HG02938 (cell line): ENCODE measurements around the gene H1-8.

ENCODE experiments used
- ATAC-seq: cut with Tn5 transposase; IDR thresholded peaks from one replicate; pipeline ENCODE4 v1.9.1; 2021; ENCODE audit warnings: mild to moderate bottlenecking, moderate library complexity; ENCODE audit not compliant: unreplicated experiment

The H1-8 gene

GRCh38 chr3:129555616-129556357 is 12.8 kb downstream of the H1-8 start:
- no peak for ATAC-seq

- ATAC-seq = no peak
These were observed 13.4 kb downstream of the H1-8 start for GRCh38 chr3:129556358-129556695.

- no peak for ATAC-seq
These were observed 14.0 kb downstream of the H1-8 start for GRCh38 chr3:129556890-129557547.

- no peak for ATAC-seq
These were observed 14.5 kb downstream of the H1-8 start for GRCh38 chr3:129557548-129557894.

- no peak for ATAC-seq
These were observed 15.3 kb downstream of the H1-8 start for GRCh38 chr3:129558081-129558771.

- no peak for ATAC-seq
These were observed 16.0 kb downstream of the H1-8 start for GRCh38 chr3:129558772-129559564.

GRCh38 chr3:129559565-129560079 is 16.6 kb downstream of the H1-8 start:
- ATAC-seq = no peak

- ATAC-seq = no peak
These were observed 17.4 kb downstream of the H1-8 start for GRCh38 chr3:129560269-129560787.

- ATAC-seq = no peak
These were observed 18.1 kb downstream of the H1-8 start for GRCh38 chr3:129560911-129561594.

GRCh38 chr3:129561619-129562248 is 18.8 kb downstream of the H1-8 start:
- no peak for ATAC-seq

GRCh38 chr3:129562803-129563202 is 19.8 kb downstream of the H1-8 start:
- no peak for ATAC-seq

- ATAC-seq = no peak
These were observed 20.4 kb downstream of the H1-8 start for GRCh38 chr3:129563332-129563731.

- ATAC-seq = no peak
These were observed 21.0 kb downstream of the H1-8 start for GRCh38 chr3:129563850-129564535.

- no peak for ATAC-seq
These were observed 22.1 kb downstream of the H1-8 start for GRCh38 chr3:129564981-129565644.

- ATAC-seq = no peak
These were observed 22.9 kb downstream of the H1-8 start for GRCh38 chr3:129565902-129566301.

GRCh38 chr3:129567176-129567705 is 24.3 kb downstream of the H1-8 start:
- ATAC-seq = no peak

GRCh38 chr3:129567939-129568338 is 25.0 kb downstream of the H1-8 start:
- no peak for ATAC-seq

- no peak for ATAC-seq
These were observed 26.9 kb downstream of the H1-8 start for GRCh38 chr3:129569856-129570255.
